Smooth muscle cell (in vitro differentiated cells): ENCODE data around the gene ZBTB46. TPM values are rescaled to one million over a fixed set of nuclear protein-coding genes. Genes with fewer than 3 reads are reported as not detected.
"Not testable (repeated sequence)": the region's sequence is repeated elsewhere in the genome, so short reads cannot be mapped to it uniquely, and the experiment has no call there.

Experiments
- DNase-seq: peaks from one replicate; lab custom pipeline; 2025; ENCODE audit not compliant: unreplicated experiment; lab: John Stamatoyannopoulos, UW
- H2AFZ ChIP-seq: fragments of 200-600 bp; sonication (generic); 2 replicates; pipeline ENCODE4 v1.6.0; 2016; ENCODE audit warnings: antibody characterized with exemption, low read depth, mild to moderate bottlenecking
- H3F3A ChIP-seq: fragments of 200-600 bp; sonication (generic); 2 replicates; pipeline ENCODE4 v1.6.0; 2017; ENCODE audit warnings: antibody characterized with exemption, low read depth
- H3K27ac ChIP-seq: fragments of 200-600 bp; sonication (generic); 2 replicates; pipeline ENCODE4 v1.5.1; 2016; ENCODE audit warnings: low read depth, mild to moderate bottlenecking
- H3K27me3 ChIP-seq: fragments of 200-600 bp; sonication (generic); 2 replicates; pipeline ENCODE4 v1.6.1; 2016; ENCODE audit warnings: low read depth, mild to moderate bottlenecking
- H3K36me3 ChIP-seq: fragments of 200-600 bp; sonication (generic); 2 replicates; pipeline ENCODE4 v1.5.1; 2016; ENCODE audit warnings: low read depth
- H3K4me1 ChIP-seq: fragments of 200-600 bp; sonication (generic); 2 replicates; pipeline ENCODE4 v1.5.1; 2016; ENCODE audit warnings: low read depth
- H3K4me2 ChIP-seq: fragments of 200-600 bp; sonication (generic); 2 replicates; pipeline ENCODE4 v1.6.0; 2016; ENCODE audit warnings: mild to moderate bottlenecking
- H3K4me3 ChIP-seq: fragments of 200-600 bp; sonication (generic); 2 replicates; pipeline ENCODE4 v1.5.1; 2016; ENCODE audit warnings: mild to moderate bottlenecking
- H3K79me2 ChIP-seq: fragments of 200-600 bp; sonication (generic); 2 replicates; pipeline ENCODE4 v1.6.0; 2016; ENCODE audit warnings: low read depth, mild to moderate bottlenecking
- H3K9ac ChIP-seq: fragments of 200-600 bp; sonication (generic); 2 replicates; pipeline ENCODE4 v1.6.0; 2016; ENCODE audit warnings: low read depth
- H3K9me3 ChIP-seq: fragments of 200-600 bp; sonication (generic); replicated peaks from 2 replicates; pipeline ENCODE4 v1.5.1; 2016; ENCODE audit warnings: low read depth
- H4K20me1 ChIP-seq: fragments of 200-600 bp; sonication (generic); 2 replicates; pipeline ENCODE4 v1.6.0; 2016; ENCODE audit warnings: low read depth
- whole genome bisulfite sequencing: methylation state at CpG from one replicate; pipeline ENCODE4 v1.1.7; 2016; ENCODE audit warnings: low lambda C conversion rate; 5-methylcytosine and 5-hydroxymethylcytosine counted together
- polyA plus RNA-seq: library from polyadenylated mRNA; unstranded; fragments of >200 nt; fragmentation: Nextera tagmentation; extraction: Ambion mirVana; gene quantifications from 2 replicates; pipeline ENCODE4 v1.2.1, GENCODE V29; 2016
- total RNA-seq: library from RNA; depleted of rRNA; stranded (reverse); fragments of >200 nt; gene quantifications from 2 replicates; pipeline ENCODE4 v1.2.3, GENCODE V29; 2014
- TF ChIP-seq, protein P1 (sequence below): fragments of 200-600 bp; sonication (generic); IDR thresholded peaks from 2 replicates; pipeline ENCODE4 v1.5.1; 2017; ENCODE audit warnings: borderline replicate concordance, mild to moderate bottlenecking, antibody characterized with exemption; ENCODE audit not compliant: insufficient read depth, poor library complexity, severe bottlenecking

ZBTB46 gene
- total and polyA plus RNA-seq, 2 experiments from 2014 or later = 2.3 to 2.7 TPM

DNA sequence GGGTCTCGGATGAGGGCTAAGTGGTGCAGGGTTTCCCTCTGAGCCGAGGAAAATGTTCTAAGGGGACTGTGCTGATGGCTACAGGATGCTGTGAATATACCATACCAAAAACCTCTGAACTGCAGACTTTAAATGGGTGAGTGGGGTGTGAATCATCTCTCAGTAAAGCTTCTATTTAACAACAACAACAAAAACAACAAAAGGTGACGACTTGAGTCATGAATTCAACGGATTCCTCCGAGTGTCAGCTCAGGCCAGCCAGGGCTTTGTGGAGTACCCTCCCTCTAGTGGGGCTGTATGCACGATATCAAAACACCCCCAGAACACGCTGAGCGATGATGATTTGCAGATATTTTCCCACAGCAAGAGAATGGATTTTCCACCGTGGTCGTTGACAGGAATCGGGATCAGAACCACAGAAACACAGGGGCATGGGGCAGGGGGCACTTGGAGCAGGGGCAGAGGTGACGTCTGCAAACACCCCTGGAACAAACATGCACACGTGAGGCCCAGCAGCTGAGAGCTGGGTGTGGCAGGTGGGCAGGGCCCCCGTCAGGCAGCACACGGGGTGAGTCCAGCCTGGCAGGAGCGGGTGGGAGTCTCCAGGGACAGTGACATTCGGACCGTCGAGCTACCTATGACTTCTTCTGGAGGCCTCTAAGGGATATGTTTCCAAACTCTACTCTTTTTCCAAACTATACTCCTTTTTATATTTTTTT lies 52.9 kb downstream of the ZBTB46 start:
- DNase-seq = no peak
- Histone ChIP-seq H3K79me2 (no peaks in the 10 kb centered on the region), H3K4me2 (no peak overlapping the region), H3F3A (no peaks in the 10 kb centered on the region), H3K4me1 (no peaks in the 10 kb centered on the region), H3K9ac (no peak overlapping the region), H3K27me3 (no peaks in the 10 kb centered on the region), H3K27ac (no peak overlapping the region), H2AFZ (no peak overlapping the region), H3K4me3 (no peak overlapping the region), H4K20me1 (peaks cover 13% of the 10 kb centered on the region), H3K9me3 (no peaks in the 10 kb centered on the region), H3K36me3 (no peaks in the 10 kb centered on the region)
- TF ChIP-seq, protein P1, sequence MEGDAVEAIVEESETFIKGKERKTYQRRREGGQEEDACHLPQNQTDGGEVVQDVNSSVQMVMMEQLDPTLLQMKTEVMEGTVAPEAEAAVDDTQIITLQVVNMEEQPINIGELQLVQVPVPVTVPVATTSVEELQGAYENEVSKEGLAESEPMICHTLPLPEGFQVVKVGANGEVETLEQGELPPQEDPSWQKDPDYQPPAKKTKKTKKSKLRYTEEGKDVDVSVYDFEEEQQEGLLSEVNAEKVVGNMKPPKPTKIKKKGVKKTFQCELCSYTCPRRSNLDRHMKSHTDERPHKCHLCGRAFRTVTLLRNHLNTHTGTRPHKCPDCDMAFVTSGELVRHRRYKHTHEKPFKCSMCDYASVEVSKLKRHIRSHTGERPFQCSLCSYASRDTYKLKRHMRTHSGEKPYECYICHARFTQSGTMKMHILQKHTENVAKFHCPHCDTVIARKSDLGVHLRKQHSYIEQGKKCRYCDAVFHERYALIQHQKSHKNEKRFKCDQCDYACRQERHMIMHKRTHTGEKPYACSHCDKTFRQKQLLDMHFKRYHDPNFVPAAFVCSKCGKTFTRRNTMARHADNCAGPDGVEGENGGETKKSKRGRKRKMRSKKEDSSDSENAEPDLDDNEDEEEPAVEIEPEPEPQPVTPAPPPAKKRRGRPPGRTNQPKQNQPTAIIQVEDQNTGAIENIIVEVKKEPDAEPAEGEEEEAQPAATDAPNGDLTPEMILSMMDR = no peak
- WGBS = 58% methylated on average over 19 of the region's 19 CpGs

DNA sequence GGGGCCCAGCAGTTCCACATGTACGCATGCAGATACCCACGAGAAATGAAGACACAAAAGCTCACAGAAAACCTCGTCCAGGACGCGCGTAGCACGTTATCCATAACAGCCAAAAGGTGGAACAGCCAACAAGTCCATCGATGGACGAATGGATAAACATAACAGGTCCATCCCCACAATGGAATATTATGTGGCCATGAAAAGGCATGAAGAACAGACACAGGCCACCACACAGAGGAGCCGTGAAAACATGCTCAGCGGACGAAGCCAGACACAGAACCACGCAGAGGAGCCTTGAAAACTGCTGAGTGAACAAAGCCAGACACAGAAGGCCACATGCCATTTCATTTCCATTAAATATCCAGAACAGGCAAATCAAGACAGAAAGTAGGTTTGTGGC lies 53.5 kb downstream of the ZBTB46 start:
- H4K20me1 ChIP-seq = peaks cover 13% of the 10 kb centered on the region
- no peak overlapping the region for H3K27ac ChIP-seq
- no peak overlapping the region for H3K9ac ChIP-seq
- 97% methylated on average over 13 of the region's 13 CpGs for WGBS
- TF ChIP-seq, protein P1 = no peak
- no peaks in the 10 kb centered on the region for H3K79me2 ChIP-seq
- H3K4me3 ChIP-seq = no peak overlapping the region
- no peak overlapping the region for H2AFZ ChIP-seq
- H3K36me3 ChIP-seq = no peaks in the 10 kb centered on the region
- no peaks in the 10 kb centered on the region for H3K9me3 ChIP-seq
- DNase-seq = no peak
- H3F3A ChIP-seq = no peaks in the 10 kb centered on the region
- no peaks in the 10 kb centered on the region for H3K27me3 ChIP-seq
- no peaks in the 10 kb centered on the region for H3K4me1 ChIP-seq
- H3K4me2 ChIP-seq = no peak overlapping the region

GRCh38 chr20:63776875-63777274 lies 54.2 kb downstream of the ZBTB46 start:
- H3K4me3 ChIP-seq, H3K36me3 ChIP-seq, H3K27ac ChIP-seq, H3K27me3 ChIP-seq, H3K4me1 ChIP-seq, DNase-seq, H3K79me2 ChIP-seq, H2AFZ ChIP-seq, H3K4me2 ChIP-seq, H3K9ac ChIP-seq, H3F3A ChIP-seq, H3K9me3 ChIP-seq: not testable (repeated sequence)
- H4K20me1 ChIP-seq = peaks cover 13% of the 10 kb centered on the region
- 92% methylated on average over 18 of the region's 23 CpGs for WGBS

GRCh38 chr20:63775096-63775978 lies 55.7 kb downstream of the ZBTB46 start:
- WGBS = 22% methylated on average over 65 of the region's 67 CpGs
- peak; percentile 25 for DNase-seq
- H3F3A ChIP-seq = no peaks in the 10 kb centered on the region
- no peaks in the 10 kb centered on the region for H3K36me3 ChIP-seq
- peaks cover 13% of the 10 kb centered on the region for H4K20me1 ChIP-seq
- H3K27me3 ChIP-seq = no peaks in the 10 kb centered on the region
- H3K9me3 ChIP-seq = no peaks in the 10 kb centered on the region
- peak overlapping the region; percentile 84 for H3K4me2 ChIP-seq
- TF ChIP-seq, protein P1 = peak; percentile 83
- no peak overlapping the region for H3K27ac ChIP-seq
- no peaks in the 10 kb centered on the region for H3K79me2 ChIP-seq
- peak overlapping the region; percentile 43 for H2AFZ ChIP-seq
- no peak overlapping the region for H3K9ac ChIP-seq
- H3K4me3 ChIP-seq = peak overlapping the region; percentile 44
- no peaks in the 10 kb centered on the region for H3K4me1 ChIP-seq
